Heart right ventricle (tissue), 16 donors: ENCODE data around the gene HOMER1. TPM values are rescaled to one million over a fixed set of nuclear protein-coding genes. Genes with fewer than 3 reads are reported as not detected.

ENCODE experiments used
- ATAC-seq, 8 donors: fragments of 200-7000 bp; cut with Tn5 transposase; one replicate each; pipeline ENCODE4 v1.9.1; 2020; ENCODE audit warnings: mild to moderate bottlenecking in 8 of 8, moderate library complexity in 8 of 8, moderate number of reproducible peaks in 1 of 8
- DNase-seq, 2 donors: peaks; one replicate each; pipeline ENCODE4 v3.0.0-alpha.2; 2020
- H3K27ac ChIP-seq, 10 donors: fragments of 200-600 bp; sonication (generic) in 2 of 10; one replicate each; pipeline versions ENCODE4 v1.5.0 to v1.8.0; 2020 to 2022; ENCODE audit warnings: mild to moderate bottlenecking in 3 of 10
- H3K27me3 ChIP-seq, 7 donors: fragments of 200-600 bp; one replicate each; pipeline ENCODE4 v1.8.0; 2021 to 2022; ENCODE audit warnings: mild to moderate bottlenecking in 2 of 7
- H3K36me3 ChIP-seq, 9 donors: fragments of 200-600 bp; sonication (generic) in 1 of 9; one replicate each; pipeline versions ENCODE4 v1.5.0 to v1.8.0; 2020 to 2022; ENCODE audit warnings: mild to moderate bottlenecking in 2 of 9
- H3K4me1 ChIP-seq, 9 donors: fragments of 200-600 bp; sonication (generic) in 1 of 9; one replicate each; pipeline versions ENCODE4 v1.5.0 to v1.8.0; 2020 to 2022; ENCODE audit warnings: mild to moderate bottlenecking in 4 of 9
- H3K4me3 ChIP-seq, 10 donors: fragments of 200-600 bp; sonication (generic) in 2 of 10; one replicate each; pipeline versions ENCODE4 v1.5.0 to v1.8.0; 2020 to 2022; ENCODE audit warnings: mild to moderate bottlenecking in 7 of 10, moderate library complexity in 2 of 10
- H3K9me3 ChIP-seq, 11 donors: fragments of 200-600 bp in 10 of 11; sonication (generic) in 2 of 11; one replicate each; pipeline versions ENCODE4 v1.5.0 to v1.8.0; 2013 to 2022; ENCODE audit warnings: mild to moderate bottlenecking in 2 of 11, control low read depth in 1 of 11, moderate library complexity in 1 of 11
- WGBS, 2 donors: extraction: QIAGEN DNeasy Blood & Tissue Kit; methylation state at CpG; one replicate each; pipeline ENCODE4 v1.1.7; 2013; ENCODE audit warnings: inconsistent platforms in 1 of 2; 5-methylcytosine and 5-hydroxymethylcytosine counted together
- intact Hi-C, 10 donors: fragments of 100-400 bp; cut with DNase I; formaldehyde crosslinking; loops; one replicate each; pipeline versions ENCODE4 v1.11.1 to v1.14.2; 2022
- polyA plus RNA-seq, 2 donors: library from polyadenylated mRNA; stranded (reverse); fragments of 200-250 nt; gene quantifications; one replicate each; pipeline ENCODE4 v1.2.3, GENCODE V29; 2013
- total RNA-seq, 10 donors: library from RNA; stranded (reverse); fragmentation: NEBNext Ultra II Directional in 3 of 10; extraction: Animal tissue kit (Norgen Biotek cat#: 25700) in 3 of 10; gene quantifications; one replicate each; pipeline versions ENCODE4 v1.2.1 to v1.2.4, GENCODE V29; 2021 to 2023
- TF ChIP-seq, protein P1 (sequence below), 9 donors: fragments of 200-600 bp; sonication (generic) in 2 of 9; IDR thresholded peaks; one replicate each; pipeline versions ENCODE4 v1.5.0 to v1.8.0; 2021 to 2022; ENCODE audit warnings: antibody characterized with exemption in 9 of 9, mild to moderate bottlenecking in 5 of 9, moderate library complexity in 1 of 9
- donor health status: Arrhythmogenic right ventricular cardiomyopathy.
- donor health status: ischemic (EF 13 %, LVEDD 7.1; RV severe dilation, severe dysfunction).
- donor health status: healthy with polysubstance abuse.
- donor health status: DM: no; HTN: yes; CAD: no.
- donor health status: DM: no; HTN: no; CAD: no.
- donor health status: ischemic (EF 25% LVEDD 6.9; RV normal size, moderate dysfunction).
- donor health status: ischemic (EF 25% LVEDD 5.7; RV mildly dilated, moderate dysfunction).
- donor health status: healthy.
- donor health status: DM: yes; HTN: yes; CAD: no.
- donor health status: Ischemic cardiomyopathy.
- donor health status: ischemic (EF 35%, LVEDD 5.7; RV mildly dilated, moderate dysfunction).
- donor health status: nonischemic (EF 11% LVEDD 7.7; RV severe dilation, severe dysfunction).
- donor health status: DM: yes; HTN: yes; CAD: no.
- donor health status: PGD.
- donor health status: ischemic (EF 29% LVEDD 5.4; RV normal size, mild dysfunction).
- donor health status: nonischemic (EF 23%, LVEDD 6.1; RV moderate dilation, normal function).

HOMER1 gene
- total and polyA plus RNA-seq, 12 donors = 4.7 to 109 (median 61.0) TPM

DNA sequence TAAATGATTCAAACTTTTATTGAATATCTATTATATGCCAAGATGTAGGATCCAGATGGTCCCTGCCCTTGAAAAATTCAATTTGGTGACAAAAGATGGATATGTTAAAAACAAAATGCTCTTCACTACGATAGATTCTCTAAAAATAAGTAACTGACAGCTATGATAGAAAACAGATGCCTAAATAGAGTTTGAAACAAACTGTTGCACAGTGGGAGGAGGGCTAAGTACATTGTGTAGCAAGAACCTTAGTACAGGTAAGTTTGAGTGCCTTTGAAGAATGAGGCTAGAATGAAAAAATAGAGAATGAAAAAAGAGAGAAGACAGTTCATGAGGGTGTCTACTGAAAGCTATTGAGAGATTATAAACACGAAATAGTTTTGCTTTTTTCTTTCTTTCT, 54.3 kb downstream of the HOMER1 start:
- intact Hi-C loops = loop anchor here in 9 of 10 donors (5.0 to 10.0 kb wide), 5 partner anchors 325 to 437 kb away; no protein-coding TSS in a partner anchor
- TF ChIP-seq, protein P1, sequence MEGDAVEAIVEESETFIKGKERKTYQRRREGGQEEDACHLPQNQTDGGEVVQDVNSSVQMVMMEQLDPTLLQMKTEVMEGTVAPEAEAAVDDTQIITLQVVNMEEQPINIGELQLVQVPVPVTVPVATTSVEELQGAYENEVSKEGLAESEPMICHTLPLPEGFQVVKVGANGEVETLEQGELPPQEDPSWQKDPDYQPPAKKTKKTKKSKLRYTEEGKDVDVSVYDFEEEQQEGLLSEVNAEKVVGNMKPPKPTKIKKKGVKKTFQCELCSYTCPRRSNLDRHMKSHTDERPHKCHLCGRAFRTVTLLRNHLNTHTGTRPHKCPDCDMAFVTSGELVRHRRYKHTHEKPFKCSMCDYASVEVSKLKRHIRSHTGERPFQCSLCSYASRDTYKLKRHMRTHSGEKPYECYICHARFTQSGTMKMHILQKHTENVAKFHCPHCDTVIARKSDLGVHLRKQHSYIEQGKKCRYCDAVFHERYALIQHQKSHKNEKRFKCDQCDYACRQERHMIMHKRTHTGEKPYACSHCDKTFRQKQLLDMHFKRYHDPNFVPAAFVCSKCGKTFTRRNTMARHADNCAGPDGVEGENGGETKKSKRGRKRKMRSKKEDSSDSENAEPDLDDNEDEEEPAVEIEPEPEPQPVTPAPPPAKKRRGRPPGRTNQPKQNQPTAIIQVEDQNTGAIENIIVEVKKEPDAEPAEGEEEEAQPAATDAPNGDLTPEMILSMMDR (IDR thresholded peaks at IDR 0.05) = no peak
- Histone ChIP-seq H3K27me3 (no peaks in the 10 kb centered on the region), H3K27ac (no peak overlapping the region), H3K9me3 (no peaks in the 10 kb centered on the region), H3K4me1 (peaks cover 0 to 58% (median 7%) of the 10 kb centered on the region in 9 donors), H3K36me3 (peaks cover 0 to 10% (median 0%) of the 10 kb centered on the region in 9 donors), H3K4me3 (no peak overlapping the region)
- DNase-seq = no peak
- WGBS, 2 donors = 61 to 63% methylated on average over 2 of the region's 2 CpGs
- peak in 1 of 8 donors; percentile 54 for ATAC-seq

DNA sequence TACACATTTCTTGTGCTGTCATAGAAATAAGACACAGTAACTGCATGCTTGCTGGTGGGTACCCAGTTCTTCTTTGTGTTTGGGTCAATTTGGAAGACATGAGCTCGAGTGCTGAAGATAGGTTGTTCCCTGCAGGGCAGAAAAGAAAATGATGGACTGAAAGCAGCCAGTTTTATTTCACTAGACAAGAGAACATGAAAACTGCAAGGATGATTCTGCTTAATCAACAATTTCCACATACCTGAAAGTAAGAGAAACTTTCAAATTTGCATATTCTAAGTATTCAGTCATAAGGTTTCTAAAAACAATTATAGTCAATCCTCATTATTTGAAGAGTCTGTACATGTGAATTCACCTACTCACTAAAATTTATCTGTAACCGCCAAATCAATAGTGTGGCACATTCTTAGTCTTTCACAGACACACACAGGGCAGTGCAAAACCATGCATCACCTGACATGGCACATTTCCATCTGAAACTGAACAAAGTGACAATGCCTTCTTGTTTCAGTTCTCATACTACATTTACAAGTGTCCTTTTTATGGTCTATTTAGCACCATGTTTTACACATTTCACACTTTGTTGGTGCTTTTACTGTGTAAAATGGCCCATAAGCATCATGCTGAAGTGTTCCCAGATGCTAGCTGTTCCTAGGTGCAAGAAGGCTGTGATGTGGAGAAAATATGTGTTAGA, 56.9 kb downstream of the HOMER1 start:
- TF ChIP-seq, protein P1 (IDR thresholded peaks at IDR 0.05) = no peak
- ATAC-seq (no peak), DNase-seq (no peak)
- Histone ChIP-seq H3K27me3 (no peaks in the 10 kb centered on the region), H3K27ac (no peak overlapping the region), H3K9me3 (no peaks in the 10 kb centered on the region), H3K4me1 (peaks cover 0 to 52% (median 0%) of the 10 kb centered on the region in 9 donors), H3K36me3 (peaks cover 0 to 10% (median 0%) of the 10 kb centered on the region in 9 donors), H3K4me3 (no peak overlapping the region)
- intact Hi-C loops = no loop called here
- 64 to 73% methylated on average over 2 of the region's 2 CpGs for WGBS, 2 donors

DNA sequence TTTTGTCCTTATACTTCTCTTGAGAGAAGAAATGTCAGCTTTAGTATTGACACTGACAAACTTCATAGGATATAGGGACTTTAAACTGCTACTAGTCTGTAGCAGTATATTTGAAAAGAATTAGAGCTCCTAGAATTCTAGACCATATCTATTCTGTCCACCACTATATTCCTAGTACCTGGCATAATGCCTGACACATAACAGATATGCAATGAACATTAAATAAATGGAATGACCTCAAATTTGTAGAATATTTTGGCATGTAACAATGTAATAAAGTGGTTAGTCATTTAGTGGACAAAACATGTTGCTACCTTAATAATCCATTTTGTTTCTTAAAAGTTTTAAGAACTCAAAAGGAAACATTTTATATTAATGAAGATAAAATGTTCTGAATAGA, 57.5 kb downstream of the HOMER1 start:
- H3K9me3 ChIP-seq = no peaks in the 10 kb centered on the region
- H3K36me3 ChIP-seq = peaks cover 0 to 10% (median 0%) of the 10 kb centered on the region in 9 donors
- DNase-seq (no peak), ATAC-seq (no peak)
- no peak overlapping the region for H3K27ac ChIP-seq
- no peak overlapping the region for H3K4me3 ChIP-seq
- intact Hi-C loops = no loop called here
- TF ChIP-seq, protein P1 (IDR thresholded peaks at IDR 0.05) = no peak
- H3K27me3 ChIP-seq = no peaks in the 10 kb centered on the region
- H3K4me1 ChIP-seq = peaks cover 0 to 52% (median 0%) of the 10 kb centered on the region in 9 donors

DNA sequence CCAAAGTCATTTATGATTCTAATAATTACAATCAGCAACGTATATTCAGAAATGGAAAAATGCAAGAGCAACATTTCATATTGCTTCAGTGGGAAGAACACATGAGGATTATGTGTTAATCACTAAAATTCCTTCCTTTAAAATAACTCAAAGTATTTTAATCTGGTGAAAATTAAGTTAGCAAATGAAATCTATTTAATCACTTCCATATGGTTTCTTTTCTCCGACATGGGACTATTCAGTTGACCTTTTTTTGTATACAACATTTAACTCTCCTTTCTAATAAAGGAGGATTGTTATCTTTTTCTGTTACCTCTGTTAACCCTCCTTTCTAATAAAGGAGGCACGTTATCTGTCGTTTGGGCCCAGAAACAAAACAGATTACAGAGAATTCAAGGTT, 59.9 kb downstream of the HOMER1 start:
- DNase-seq (no peak), ATAC-seq (no peak)
- intact Hi-C loops = no loop called here
- TF ChIP-seq, protein P1 (IDR thresholded peaks at IDR 0.05) = no peak
- Histone ChIP-seq H3K4me1 (peaks cover 0 to 45% (median 0%) of the 10 kb centered on the region in 9 donors), H3K4me3 (no peak overlapping the region), H3K27ac (no peak overlapping the region), H3K27me3 (no peaks in the 10 kb centered on the region), H3K9me3 (no peaks in the 10 kb centered on the region), H3K36me3 (peaks cover 0 to 11% (median 0%) of the 10 kb centered on the region in 9 donors)
- WGBS, 2 donors = 46 to 54% methylated on average over 4 of the region's 4 CpGs
